Measurements from ENCODE around the gene SLC6A3. TPM values are rescaled to one million over a fixed set of nuclear protein-coding genes. Genes with fewer than 3 reads are reported as not detected.
"Not testable (repeated sequence)": the region's sequence is repeated elsewhere in the genome, so short reads cannot be mapped to it uniquely, and the experiment has no call there.

SLC6A3 gene
- polyA plus RNA-seq, 1 experiment, result not detected

DNA sequence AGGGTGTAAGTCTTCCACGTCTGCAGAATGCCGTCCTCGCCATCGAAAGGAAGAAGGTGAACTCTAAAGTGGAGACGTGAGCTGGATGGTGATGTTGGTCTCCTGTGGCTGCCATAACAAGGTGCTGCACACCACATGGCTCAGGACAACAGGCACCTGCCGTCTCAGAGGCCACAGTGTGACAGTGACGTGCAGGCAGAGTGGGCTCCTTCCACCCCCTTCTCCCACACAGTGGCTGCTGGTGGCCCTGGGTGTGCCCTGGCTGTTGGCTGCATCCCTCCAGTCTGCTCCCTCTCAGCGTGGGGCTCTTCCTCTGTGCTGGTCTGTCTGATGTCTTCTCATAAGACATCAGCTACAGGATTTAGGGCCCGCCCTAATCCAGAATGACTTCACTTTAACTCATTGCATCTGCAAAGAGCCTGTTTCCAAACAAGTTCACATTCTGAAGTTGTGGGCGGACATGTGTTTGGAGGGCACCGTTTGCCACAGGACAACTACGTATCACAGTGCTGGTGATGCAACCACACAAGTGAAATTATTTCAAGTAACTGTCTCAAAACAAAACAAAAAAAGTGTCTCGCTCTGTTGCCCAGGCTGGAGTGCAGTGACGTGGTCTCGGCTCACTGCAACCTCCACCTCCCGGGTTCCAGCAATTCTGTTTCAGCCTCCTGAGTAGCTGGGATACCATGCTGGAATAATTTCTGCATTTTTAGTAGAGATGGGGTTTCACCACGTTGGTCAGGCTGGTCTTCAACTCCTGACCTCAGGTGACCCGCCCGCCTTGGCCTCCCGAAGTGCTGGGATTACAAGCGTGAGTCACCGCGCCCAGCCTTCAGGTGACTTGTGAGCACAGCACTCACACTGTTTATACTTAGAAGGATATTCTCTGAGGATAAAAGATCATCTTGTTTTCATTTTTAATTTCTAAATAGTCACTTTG lies 69.1 kb downstream of the SLC6A3 start:
- CTCF ChIA-PET, result no interaction called here

DNA sequence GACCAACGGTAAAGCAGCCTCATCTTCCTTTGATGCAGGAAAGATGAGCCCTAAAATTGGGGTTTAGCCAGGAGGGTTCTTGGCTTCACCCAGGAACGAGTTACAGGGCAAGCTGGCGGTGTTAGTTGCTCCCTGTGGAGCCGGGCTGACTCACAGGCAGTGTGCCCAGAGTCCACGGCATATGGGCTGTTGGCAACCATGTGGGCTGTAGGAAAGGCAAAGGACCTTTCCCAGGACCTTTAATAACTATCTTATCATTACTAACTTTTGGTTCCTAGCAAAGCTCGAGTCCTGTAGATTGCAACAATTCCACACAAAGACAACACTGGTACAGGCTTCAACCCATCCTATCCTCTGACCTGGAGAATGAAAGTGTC lies 70.6 kb downstream of the SLC6A3 start:
- Histone ChIP-seq H3K9me3 (ENCODE audit: control insufficient read depth, insufficient read depth, low read length) (peaks cover 9% of the 10 kb centered on the region), H3K27me3 (ENCODE audit: control insufficient read depth, insufficient read depth, low read length) (peaks cover 15% of the 10 kb centered on the region), H3K27ac (ENCODE audit: low read depth, low read length) (no peak overlapping the region), H3K4me3 (ENCODE audit: low read depth, low read length) (no peak overlapping the region)
- TF ChIP-seq, protein P1, sequence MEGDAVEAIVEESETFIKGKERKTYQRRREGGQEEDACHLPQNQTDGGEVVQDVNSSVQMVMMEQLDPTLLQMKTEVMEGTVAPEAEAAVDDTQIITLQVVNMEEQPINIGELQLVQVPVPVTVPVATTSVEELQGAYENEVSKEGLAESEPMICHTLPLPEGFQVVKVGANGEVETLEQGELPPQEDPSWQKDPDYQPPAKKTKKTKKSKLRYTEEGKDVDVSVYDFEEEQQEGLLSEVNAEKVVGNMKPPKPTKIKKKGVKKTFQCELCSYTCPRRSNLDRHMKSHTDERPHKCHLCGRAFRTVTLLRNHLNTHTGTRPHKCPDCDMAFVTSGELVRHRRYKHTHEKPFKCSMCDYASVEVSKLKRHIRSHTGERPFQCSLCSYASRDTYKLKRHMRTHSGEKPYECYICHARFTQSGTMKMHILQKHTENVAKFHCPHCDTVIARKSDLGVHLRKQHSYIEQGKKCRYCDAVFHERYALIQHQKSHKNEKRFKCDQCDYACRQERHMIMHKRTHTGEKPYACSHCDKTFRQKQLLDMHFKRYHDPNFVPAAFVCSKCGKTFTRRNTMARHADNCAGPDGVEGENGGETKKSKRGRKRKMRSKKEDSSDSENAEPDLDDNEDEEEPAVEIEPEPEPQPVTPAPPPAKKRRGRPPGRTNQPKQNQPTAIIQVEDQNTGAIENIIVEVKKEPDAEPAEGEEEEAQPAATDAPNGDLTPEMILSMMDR (IDR thresholded peaks at IDR 0.05; ENCODE audit: low read depth, low read length), result no peak
- POLR2A ChIA-PET, result no interaction called here
- CTCF ChIA-PET, result no interaction called here
- DNase-seq (ENCODE audit: low read depth, low spot score), result no peak

More for the DNA sequence above, 69.1 kb downstream of the SLC6A3 start:
- H3K9me3 ChIP-seq (ENCODE audit: control insufficient read depth, insufficient read depth, low read length), result peaks cover 9% of the 10 kb centered on the region
- no peak for DNase-seq (ENCODE audit: low read depth, low spot score)
- TF ChIP-seq, protein P1 (IDR thresholded peaks at IDR 0.05; ENCODE audit: low read depth, low read length), result no peak
- H3K27me3 ChIP-seq (ENCODE audit: control insufficient read depth, insufficient read depth, low read length), result peaks cover 12% of the 10 kb centered on the region
- POLR2A ChIA-PET, result no interaction called here
- H3K27ac ChIP-seq (ENCODE audit: low read depth, low read length), result no peak overlapping the region
- H3K4me3 ChIP-seq (ENCODE audit: low read depth, low read length), result no peak overlapping the region

GRCh38 chr5:1374030-1374678 lies 71.1 kb downstream of the SLC6A3 start:
- ChIA-PET POLR2A (no interaction called here), CTCF (no interaction called here)
- peaks cover 6% of the 10 kb centered on the region; the same call in 1 of the 2 replicates for H3K9me3 ChIP-seq (ENCODE audit: control insufficient read depth, insufficient read depth, low read length)
- peaks cover 16% of the 10 kb centered on the region for H3K27me3 ChIP-seq (ENCODE audit: control insufficient read depth, insufficient read depth, low read length)
- H3K27ac ChIP-seq (ENCODE audit: low read depth, low read length), result no peak overlapping the region
- TF ChIP-seq, protein P1 (IDR thresholded peaks at IDR 0.05; ENCODE audit: low read depth, low read length), result no peak
- H3K4me3 ChIP-seq (ENCODE audit: low read depth, low read length), result no peak overlapping the region
- DNase-seq (ENCODE audit: low read depth, low spot score), result no peak

- H3K4me3 ChIP-seq (ENCODE audit: low read depth, low read length); DNase-seq (ENCODE audit: low read depth, low spot score); POLR2A ChIA-PET; H3K9me3 ChIP-seq (ENCODE audit: control insufficient read depth, insufficient read depth, low read length); H3K27ac ChIP-seq (ENCODE audit: low read depth, low read length): not testable (repeated sequence)
- H3K27me3 ChIP-seq (ENCODE audit: control insufficient read depth, insufficient read depth, low read length), result peaks cover 16% of the 10 kb centered on the region
- CTCF ChIA-PET, result interaction anchor here (2.0 kb wide), 1 partner anchor 8 kb away, joined by 8 read pairs; no protein-coding TSS in a partner anchor
These were observed 73.3 kb downstream of the SLC6A3 start for GRCh38 chr5:1371972-1372342.

DNA sequence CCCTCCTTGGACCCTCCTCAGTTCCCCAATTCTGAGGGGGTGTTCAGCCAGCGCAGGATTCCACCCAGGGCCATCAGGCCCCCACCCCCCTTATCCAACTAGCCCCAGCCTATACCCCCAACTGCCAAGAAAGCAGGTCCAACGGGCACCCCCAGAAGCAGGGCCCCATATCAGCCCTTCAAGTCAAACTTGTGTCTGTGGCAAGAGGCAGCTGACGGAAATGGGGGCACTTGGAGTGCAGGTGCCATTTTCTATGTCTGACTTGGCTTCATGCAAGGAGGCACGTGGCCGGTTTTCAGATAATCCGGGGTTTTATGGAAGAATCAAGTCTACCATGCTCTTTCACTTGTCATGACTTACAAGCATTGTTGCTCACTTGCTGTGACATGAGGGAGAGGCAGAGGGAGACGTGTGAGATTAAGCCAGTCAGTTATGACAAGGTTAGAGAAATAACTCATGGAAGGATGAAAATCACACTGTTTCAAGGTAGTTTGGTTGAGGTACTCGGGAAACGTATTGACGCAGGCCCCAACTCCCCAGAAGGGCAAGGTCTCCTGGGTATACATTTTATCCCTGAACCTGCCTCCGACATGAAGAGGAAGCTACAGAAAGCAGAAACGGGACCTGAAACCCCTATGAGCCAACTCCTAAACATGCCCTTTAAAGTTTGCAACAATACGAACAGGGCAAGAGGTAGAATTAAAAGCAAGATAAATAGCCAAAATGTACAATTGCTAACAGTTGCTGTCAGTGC lies 73.8 kb downstream of the SLC6A3 start:
- H3K27me3 ChIP-seq (ENCODE audit: control insufficient read depth, insufficient read depth, low read length), result peaks cover 16% of the 10 kb centered on the region
- no peak for DNase-seq (ENCODE audit: low read depth, low spot score)
- H3K27ac ChIP-seq (ENCODE audit: low read depth, low read length), result no peak overlapping the region
- H3K9me3 ChIP-seq (ENCODE audit: control insufficient read depth, insufficient read depth, low read length), result no peaks in the 10 kb centered on the region
- CTCF ChIA-PET, result interaction anchor here (2.0 kb wide), 1 partner anchor 8 kb away, joined by 8 read pairs; no protein-coding TSS in a partner anchor
- POLR2A ChIA-PET, result no interaction called here
- TF ChIP-seq, protein P1 (IDR thresholded peaks at IDR 0.05; ENCODE audit: low read depth, low read length), result no peak
- no peak overlapping the region for H3K4me3 ChIP-seq (ENCODE audit: low read depth, low read length)

All from AG04450 (cell line).